WERI-Rb-1 (cell line): ENCODE data around the gene FCGR3A.
"Not testable (repeated sequence)": the region's sequence is repeated elsewhere in the genome, so short reads cannot be mapped to it uniquely, and the experiment has no call there.

ENCODE experiments used
- DNase-seq: peaks from one replicate; pipeline ENCODE4 v3.0.0-alpha.2; 2020
- H3K27ac ChIP-seq: fragments of 250-450 bp; sonication (Bioruptor Pico); 2 replicates; pipeline ENCODE4 v1.5.1; 2020; ENCODE audit warnings: mild to moderate bottlenecking, moderate library complexity
- H3K27me3 ChIP-seq: fragments of 250-450 bp; sonication (Bioruptor Pico); 2 replicates; pipeline ENCODE4 v1.5.1; 2021; ENCODE audit warnings: mild to moderate bottlenecking, low read depth, moderate library complexity; ENCODE audit not compliant: insufficient read depth, severe bottlenecking
- H3K36me3 ChIP-seq: fragments of 250-450 bp; sonication (Bioruptor Pico); 2 replicates; pipeline ENCODE4 v1.5.1; 2020; ENCODE audit warnings: mild to moderate bottlenecking, moderate library complexity
- H3K4me3 ChIP-seq: 2 replicates; pipeline ENCODE4 v1.5.1; 2011; ENCODE audit warnings: low read depth, mild to moderate bottlenecking, control low read depth, low read length
- H3K9me3 ChIP-seq: fragments of 250-450 bp; sonication (Bioruptor Pico); 2 replicates; pipeline ENCODE4 v1.5.1; 2021; ENCODE audit warnings: mild to moderate bottlenecking, moderate library complexity; ENCODE audit not compliant: severe bottlenecking
- CTCF ChIP-seq: IDR thresholded peaks from 2 replicates; pipeline ENCODE4 v1.5.1; 2011; ENCODE audit warnings: low read depth, mild to moderate bottlenecking, control low read depth, inconsistent platforms, low read length

Gene FCGR3A

GRCh38 chr1:161513448-161513780, 36.2 kb downstream of the FCGR3A start:
- H3K27ac ChIP-seq, H3K36me3 ChIP-seq: not testable (repeated sequence)

GRCh38 chr1:161512636-161513447, 36.8 kb downstream of the FCGR3A start:
- not testable (repeated sequence) for H3K9me3 ChIP-seq, H3K4me3 ChIP-seq, H3K36me3 ChIP-seq, DNase-seq, H3K27ac ChIP-seq
- peaks cover 49% of the 10 kb centered on the region for H3K27me3 ChIP-seq

More at GRCh38 chr1:161513448-161513780, 36.2 kb downstream of the FCGR3A start:
- H3K27me3 ChIP-seq = peaks cover 43% of the 10 kb centered on the region
- not testable (repeated sequence) for H3K9me3 ChIP-seq, H3K4me3 ChIP-seq, DNase-seq

GRCh38 chr1:161511756-161512060, 37.9 kb downstream of the FCGR3A start:
- no peak overlapping the region for H3K4me3 ChIP-seq
- peaks cover 57% of the 10 kb centered on the region for H3K27me3 ChIP-seq
- H3K9me3 ChIP-seq = no peaks in the 10 kb centered on the region
- no peak overlapping the region for H3K27ac ChIP-seq
- no peak for DNase-seq
- no peaks in the 10 kb centered on the region for H3K36me3 ChIP-seq
- no peak for TF ChIP-seq CTCF

- Histone ChIP-seq H3K9me3 (no peaks in the 10 kb centered on the region), H3K4me3 (no peak overlapping the region), H3K27ac (no peak overlapping the region), H3K36me3 (no peaks in the 10 kb centered on the region), H3K27me3 (peaks cover 62% of the 10 kb centered on the region)
- DNase-seq = no peak
- TF ChIP-seq CTCF = no peak
Measured at GRCh38 chr1:161511018-161511755, 38.4 kb downstream of the FCGR3A start.

- no peak overlapping the region for H3K27ac ChIP-seq
- peaks cover 64% of the 10 kb centered on the region for H3K27me3 ChIP-seq
- no peak for DNase-seq
- H3K4me3 ChIP-seq = no peak overlapping the region
- no peaks in the 10 kb centered on the region for H3K36me3 ChIP-seq
- H3K9me3 ChIP-seq = no peaks in the 10 kb centered on the region
- TF ChIP-seq CTCF = no peak
Measured at GRCh38 chr1:161510477-161510876, 39.1 kb downstream of the FCGR3A start.

- H3K27ac ChIP-seq = no peak overlapping the region
- no peak for TF ChIP-seq CTCF
- H3K9me3 ChIP-seq = peaks cover 2% of the 10 kb centered on the region
- H3K4me3 ChIP-seq = no peak overlapping the region
- H3K27me3 ChIP-seq = peaks cover 96% of the 10 kb centered on the region
- no peaks in the 10 kb centered on the region for H3K36me3 ChIP-seq
- no peak for DNase-seq
Measured at GRCh38 chr1:161506336-161507223, 43.0 kb downstream of the FCGR3A start.
